HG02763 (cell line): Measurements from ENCODE around the gene ERGIC3.

Source experiments
- ATAC-seq: cut with Tn5 transposase; IDR thresholded peaks from one replicate; pipeline ENCODE4 v1.9.1; 2021; ENCODE audit warnings: mild to moderate bottlenecking, moderate library complexity; ENCODE audit not compliant: unreplicated experiment

The ERGIC3 gene

DNA sequence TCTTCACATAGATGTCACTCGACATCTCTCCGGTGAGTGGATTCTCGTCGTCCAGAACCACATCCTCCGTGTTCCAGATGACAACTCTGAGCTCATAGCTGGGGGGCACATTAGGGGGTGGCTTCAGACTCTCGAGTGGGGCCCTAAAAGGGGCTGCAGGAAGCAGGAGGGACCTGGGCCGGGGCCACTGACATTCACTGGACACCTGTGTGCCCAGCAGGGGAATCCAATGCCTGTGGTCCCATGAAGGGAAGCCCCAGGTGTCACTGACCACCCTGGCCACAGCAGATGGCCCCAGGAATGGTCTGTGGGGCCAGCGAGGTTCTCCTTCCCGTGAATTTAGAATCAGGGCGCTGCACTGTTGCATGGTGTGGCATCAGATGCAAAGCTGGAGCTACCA is 18.7 kb downstream of the ERGIC3 start:
- ATAC-seq: no peak

- ATAC-seq: no peak
These were observed 19.4 kb downstream of the ERGIC3 start for GRCh38 chr20:35561268-35561667.

- ATAC-seq: no peak
These were observed 19.8 kb downstream of the ERGIC3 start for GRCh38 chr20:35561671-35562070.

DNA sequence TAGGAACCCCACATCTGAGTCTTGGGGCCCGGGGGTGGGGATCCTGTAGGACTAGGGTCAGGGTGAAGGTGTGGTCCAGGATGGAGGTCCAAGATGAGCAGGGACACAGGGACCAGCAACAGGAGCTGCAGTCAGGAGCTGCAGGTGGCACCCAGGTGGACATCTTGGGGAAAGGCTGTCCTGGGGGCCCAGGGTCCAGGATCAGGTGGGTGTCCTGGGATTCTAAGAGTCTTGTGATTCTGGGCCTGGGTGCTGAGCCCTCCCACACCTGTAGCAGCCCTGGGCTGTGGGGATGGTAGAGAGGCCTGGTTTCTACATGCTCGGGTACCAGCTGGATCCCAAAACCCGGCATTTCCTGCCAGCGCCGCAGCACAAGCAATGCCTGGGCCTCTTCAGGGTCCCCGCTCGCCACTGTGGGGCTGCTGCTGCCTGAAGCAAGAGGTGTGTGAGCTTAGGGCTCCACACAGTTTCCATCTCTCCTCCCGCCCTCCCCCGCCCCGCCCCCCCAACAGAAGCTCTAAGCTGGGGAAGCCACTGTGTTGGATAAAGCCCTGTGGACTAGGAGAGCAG is 20.7 kb downstream of the ERGIC3 start:
- no peak for ATAC-seq

DNA sequence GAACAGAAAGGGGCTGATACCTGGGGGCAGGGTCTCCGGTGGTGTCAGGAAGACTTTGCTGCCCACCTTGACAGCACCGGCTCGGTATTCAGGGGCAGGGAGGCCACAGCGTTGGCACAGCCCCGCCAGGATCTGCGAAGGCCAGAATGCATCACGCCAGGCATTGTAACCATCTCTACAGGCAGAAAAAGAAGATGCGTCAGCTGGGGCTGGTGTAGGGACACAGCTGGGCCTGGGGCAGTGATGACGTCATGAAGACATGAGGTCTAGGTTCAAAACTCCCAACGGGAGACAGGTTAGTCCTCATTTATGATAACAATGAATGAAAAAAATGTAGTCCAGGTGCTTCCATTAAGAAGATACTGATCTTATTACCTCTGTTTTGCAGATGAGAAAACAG is 22.0 kb downstream of the ERGIC3 start:
- no peak for ATAC-seq

DNA sequence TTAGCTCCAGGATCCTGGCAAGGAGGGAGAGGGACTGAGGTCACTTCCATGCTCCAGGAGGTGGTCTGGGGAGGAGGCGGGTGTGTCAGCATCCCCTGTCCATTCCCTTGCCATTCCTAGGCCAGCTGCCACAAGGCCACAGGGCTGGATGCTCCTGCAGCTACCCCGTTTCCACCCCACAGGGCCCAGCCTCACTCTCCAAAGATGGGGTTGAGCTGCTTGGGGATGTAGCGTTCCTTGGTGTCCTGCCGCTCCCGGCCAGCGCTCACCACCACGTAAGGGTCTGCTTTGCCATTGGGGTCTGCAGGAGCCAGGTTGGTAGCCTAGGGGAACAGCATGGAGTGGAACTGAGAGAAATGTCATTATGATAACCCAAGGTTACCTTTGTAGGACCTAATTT is 23.0 kb downstream of the ERGIC3 start:
- no peak for ATAC-seq

- no peak for ATAC-seq
These were observed 26.8 kb downstream of the ERGIC3 start for GRCh38 chr20:35568645-35569044.

DNA sequence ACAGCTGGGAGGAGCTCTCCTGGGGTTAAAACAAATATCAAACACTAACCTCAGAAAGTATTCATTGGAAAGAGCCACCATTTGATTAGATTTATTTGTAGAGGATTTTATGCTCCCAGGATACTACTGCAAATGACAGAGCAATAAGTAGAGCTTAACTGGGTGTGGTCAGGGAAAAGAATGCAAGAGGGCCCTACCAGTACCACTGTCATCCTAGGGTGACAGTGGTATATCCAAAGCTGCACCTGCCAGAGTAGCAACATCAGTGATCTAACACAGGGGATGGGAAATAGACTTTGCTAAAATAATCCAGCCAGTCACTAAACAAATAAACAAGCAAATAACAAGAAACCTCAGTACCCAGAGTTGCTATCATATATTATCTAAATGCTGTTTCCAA is 29.7 kb downstream of the ERGIC3 start:
- ATAC-seq: no peak

GRCh38 chr20:35572838-35573237 is 31.0 kb downstream of the ERGIC3 start:
- no peak for ATAC-seq

DNA sequence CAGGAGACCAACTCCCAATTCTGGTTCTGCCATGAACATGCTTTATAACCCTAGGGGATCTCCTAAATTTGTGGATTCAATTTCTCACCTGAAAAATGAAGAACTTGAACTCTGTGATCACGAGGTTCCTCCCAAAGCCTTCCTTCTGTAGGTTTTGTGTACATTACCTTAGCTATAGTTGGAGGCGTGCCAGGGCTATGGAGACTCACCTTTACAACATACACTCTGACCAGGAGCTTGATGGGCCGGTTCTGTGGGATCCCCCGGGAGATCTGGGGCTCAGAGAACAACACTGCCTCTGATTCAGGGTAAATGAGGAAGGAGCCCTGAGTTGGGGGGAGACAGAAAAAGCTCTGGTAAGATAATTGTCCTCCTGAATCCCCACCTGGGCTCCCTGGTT is 34.1 kb downstream of the ERGIC3 start:
- no peak for ATAC-seq

GRCh38 chr20:35576816-35577215 is 34.9 kb downstream of the ERGIC3 start:
- ATAC-seq: no peak

GRCh38 chr20:35578469-35578868 is 36.6 kb downstream of the ERGIC3 start:
- ATAC-seq: no peak

DNA sequence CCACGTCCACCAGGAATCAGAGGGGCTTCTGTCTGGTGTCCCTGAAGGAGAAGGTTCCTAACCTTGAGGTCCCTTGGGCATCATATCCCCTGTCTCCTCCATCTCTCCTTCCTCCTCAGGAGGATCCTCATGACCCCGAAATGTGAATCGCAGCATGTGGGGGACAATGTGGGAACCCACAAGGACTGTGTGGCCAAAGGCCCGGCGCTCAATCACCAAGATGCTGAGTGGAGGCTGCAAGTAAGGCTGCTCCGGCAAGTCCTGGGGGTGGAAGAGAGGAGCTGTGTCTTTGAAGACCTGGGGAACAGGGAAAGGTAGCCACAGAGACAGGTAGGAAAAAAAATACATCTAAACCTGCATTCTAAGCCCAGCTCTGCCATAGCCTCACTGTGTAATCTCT is 37.3 kb downstream of the ERGIC3 start:
- no peak for ATAC-seq

DNA sequence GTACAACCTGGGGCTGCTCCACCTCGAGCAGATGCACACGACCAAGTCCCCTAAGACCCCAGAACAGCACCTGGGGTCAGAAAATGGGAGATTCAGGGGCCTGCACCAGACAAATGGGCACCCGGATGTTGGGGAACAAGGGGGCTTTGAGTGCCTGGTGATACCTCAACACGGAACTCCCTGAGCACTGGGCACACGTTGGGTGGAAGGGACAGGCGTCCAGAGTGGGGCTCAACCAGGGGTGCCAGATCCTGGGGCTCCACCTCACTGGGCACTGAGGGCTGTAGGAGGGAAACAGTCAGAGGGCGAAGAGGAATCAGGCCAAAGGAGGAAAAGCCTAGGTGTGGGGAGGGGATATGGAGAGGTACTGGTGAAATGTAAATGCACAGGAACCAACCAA is 40.3 kb downstream of the ERGIC3 start:
- ATAC-seq: no peak

- ATAC-seq: no peak
These were observed 41.0 kb downstream of the ERGIC3 start for GRCh38 chr20:35582741-35583404.

- ATAC-seq: no peak
These were observed 42.0 kb downstream of the ERGIC3 start for GRCh38 chr20:35583636-35584560.

- ATAC-seq: no peak
These were observed 45.0 kb downstream of the ERGIC3 start for GRCh38 chr20:35586751-35587425.

- no peak for ATAC-seq
These were observed 45.6 kb downstream of the ERGIC3 start for GRCh38 chr20:35587436-35587835.

GRCh38 chr20:35588397-35588796 is 46.5 kb downstream of the ERGIC3 start:
- ATAC-seq: no peak

DNA sequence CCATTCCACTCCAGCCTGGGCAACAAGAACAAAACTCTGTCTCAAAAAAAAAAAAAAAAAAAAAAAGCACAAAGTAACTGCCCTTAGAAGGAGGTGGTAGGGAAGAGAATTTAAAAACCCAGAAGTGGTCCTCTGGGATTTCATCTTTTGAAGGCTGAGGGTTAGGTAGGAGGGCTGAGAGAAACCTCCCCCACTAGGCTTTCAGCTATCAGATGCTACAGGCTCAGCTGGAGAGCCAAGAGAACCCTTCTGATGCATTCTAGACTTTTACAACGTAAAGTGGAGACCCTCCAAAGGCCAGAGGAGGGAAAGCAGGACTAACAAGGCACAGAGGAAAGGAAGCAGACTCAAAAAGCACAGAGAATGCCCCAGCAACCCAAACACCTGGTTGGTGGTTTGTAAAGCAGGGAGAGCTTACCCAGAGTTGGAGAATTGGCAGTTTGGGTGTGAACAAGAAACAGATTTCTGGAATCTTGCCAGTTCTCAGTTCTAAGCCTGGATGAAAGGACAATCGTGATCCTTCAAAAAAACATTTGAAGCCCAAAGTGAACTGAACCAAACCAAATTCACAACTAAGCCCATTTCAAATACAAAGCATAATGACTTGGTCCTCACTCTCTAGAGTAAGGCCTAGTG is 50.6 kb downstream of the ERGIC3 start:
- ATAC-seq: no peak

GRCh38 chr20:35595456-35595855 is 53.6 kb downstream of the ERGIC3 start:
- ATAC-seq: no peak
